GM12878 (cell line): Measurements from ENCODE around the gene FSIP1. TPM values are rescaled to one million over a fixed set of nuclear protein-coding genes. Genes with fewer than 3 reads are reported as not detected.

ENCODE experiments used
- ATAC-seq: fragments of 200-7000 bp; cut with Tn5 transposase; 3 replicates; pipeline ENCODE4 v1.9.1; 2020; ENCODE audit warnings: mild to moderate bottlenecking, moderate library complexity
- BruUV-seq: library from RNA; stranded (reverse); fragments of 400-500 nt; replicated peaks from 2 replicates; lab custom pipeline; 2021; lab: Mats Ljungman, UMichigan
- CTCF ChIA-PET: fragments of 300-600 bp; sonication (Branson Sonifier 250); formaldehyde crosslinking; extraction: SDS; loops from one replicate; lab custom pipeline; 2021; ENCODE audit warnings: inconsistent platforms; lab: Yijun Ruan, JAX
- POLR2A ChIA-PET: fragments of 350-600 bp; formaldehyde crosslinking; extraction: SDS; loops from one replicate; lab custom pipeline; 2021; ENCODE audit warnings: inconsistent platforms; lab: Charles Lee
- RAD21 ChIA-PET: fragments of 300-600 bp; sonication (Branson Sonifier 250); formaldehyde crosslinking; loops from one replicate; lab custom pipeline; 2023; ENCODE audit warnings: antibody characterized with exemption; ENCODE audit not compliant: unreplicated experiment; lab: Charles Lee
- SMC1A ChIA-PET: fragments of 300-600 bp; sonication (Branson Sonifier 250); formaldehyde crosslinking; loops from one replicate; lab custom pipeline; 2023; ENCODE audit not compliant: unreplicated experiment, uncharacterized antibody; lab: Charles Lee
- DNase-seq: peaks from one replicate; pipeline ENCODE4 v3.0.0-alpha.2; 2011; ENCODE audit warnings: low read depth, low spot score
- FAIRE-seq: peaks from 3 replicates; lab custom pipeline; 2011; peaks lifted over from hg19 to GRCh38; lab: Jason Lieb, UNC
- H2AFZ ChIP-seq: 2 replicates; pipeline ENCODE4 v1.6.0; 2011; ENCODE audit warnings: low read depth, low read length, control low read depth; ENCODE audit not compliant: control insufficient read depth
- H3K27ac ChIP-seq: 2 replicates; pipeline ENCODE4 v1.5.1; 2011; ENCODE audit warnings: control low read depth; ENCODE audit not compliant: control insufficient read depth, insufficient read depth
- H3K27me3 ChIP-seq, 2 experiments: replicated peaks in 1 of 2; 2 replicates each; pipeline versions ENCODE4 v1.6.0 to v1.6.1; 2011; ENCODE audit warnings: low read length in 1 of 2; ENCODE audit not compliant: control insufficient read depth in 2 of 2, insufficient read depth in 2 of 2
- H3K36me3 ChIP-seq, 2 experiments: 2 replicates each; pipeline ENCODE4 v1.5.1; 2011; ENCODE audit warnings: low read length in 1 of 2; ENCODE audit not compliant: control insufficient read depth in 2 of 2, insufficient read depth in 2 of 2
- H3K4me1 ChIP-seq: 2 replicates; pipeline ENCODE4 v1.6.1; 2011; ENCODE audit warnings: mild to moderate bottlenecking, low read length, moderate library complexity, mixed read lengths; ENCODE audit not compliant: control insufficient read depth, insufficient read depth
- H3K4me2 ChIP-seq: 2 replicates; pipeline ENCODE4 v1.6.0; 2011; ENCODE audit warnings: control low read depth; ENCODE audit not compliant: control insufficient read depth, insufficient read depth
- H3K4me3 ChIP-seq: fragments of 200-600 bp; sonication (generic); 2 replicates; pipeline ENCODE4 v1.5.1; 2016
- H3K79me2 ChIP-seq: 2 replicates; pipeline ENCODE4 v1.6.0; 2011; ENCODE audit warnings: low read length; ENCODE audit not compliant: control insufficient read depth, insufficient read depth
- H3K9ac ChIP-seq: 2 replicates; pipeline ENCODE4 v1.8.0; 2011; ENCODE audit warnings: low read length, control low read depth, mixed read lengths; ENCODE audit not compliant: control insufficient read depth, insufficient read depth
- H3K9me3 ChIP-seq: replicated peaks from 3 replicates; pipeline ENCODE4 v1.5.1; 2011; ENCODE audit warnings: mild to moderate bottlenecking, low read length; ENCODE audit not compliant: control insufficient read depth, insufficient read depth
- H4K20me1 ChIP-seq: 2 replicates; pipeline ENCODE4 v1.6.0; 2011; ENCODE audit not compliant: control insufficient read depth, insufficient read depth
- BCLAF1 ChIP-seq: fragments of 450-650 bp; IDR thresholded peaks from 2 replicates; pipeline ENCODE4 v1.6.1; 2017; ENCODE audit warnings: antibody characterized with exemption, mild to moderate bottlenecking, moderate library complexity
- CREB1 ChIP-seq: IDR thresholded peaks from 2 replicates; pipeline ENCODE4 v1.6.1; 2012; ENCODE audit warnings: low read depth, mild to moderate bottlenecking, inconsistent platforms
- EED ChIP-seq: sonication (generic); IDR thresholded peaks from 2 replicates; pipeline ENCODE4 v1.6.1; 2016; ENCODE audit warnings: antibody characterized with exemption, low read depth
- ETV6 ChIP-seq, 2 experiments: fragments of 450-650 bp in 1 of 2; IDR thresholded peaks in 1 of 2; conservative IDR thresholded peaks in 1 of 2; 2 replicates each; pipeline ENCODE4 v1.6.1; 2014; ENCODE audit warnings: antibody characterized with exemption in 1 of 2, borderline replicate concordance in 1 of 2, low read depth in 1 of 2, mild to moderate bottlenecking in 1 of 2, moderate library complexity in 1 of 2
- HCFC1 ChIP-seq: fragments of 150-350 bp; IDR thresholded peaks from 2 replicates; pipeline ENCODE4 v1.6.1; 2014; ENCODE audit warnings: low read length
- MTA3 ChIP-seq: IDR thresholded peaks from 2 replicates; pipeline ENCODE4 v1.6.1; 2012; ENCODE audit warnings: low read length, inconsistent platforms, borderline replicate concordance
- NR2C2 ChIP-seq: IDR thresholded peaks from 2 replicates; pipeline ENCODE4 v1.6.1; 2011; ENCODE audit warnings: borderline replicate concordance, low read depth; ENCODE audit not compliant: control insufficient read depth, insufficient read length
- POU2F2 ChIP-seq: IDR thresholded peaks from 3 replicates; pipeline ENCODE4 v1.6.1; 2011; ENCODE audit warnings: low read depth, mild to moderate bottlenecking, low read length, borderline replicate concordance
- SIN3A ChIP-seq: IDR thresholded peaks from 2 replicates; pipeline ENCODE4 v1.6.1; 2012; ENCODE audit warnings: low read depth, low read length, improper control_type of control experiment
- USF1 ChIP-seq: IDR thresholded peaks from 2 replicates; pipeline ENCODE4 v1.6.1; 2011; ENCODE audit warnings: borderline replicate concordance, low read depth, mild to moderate bottlenecking, moderate library complexity, mixed read lengths, low read length; ENCODE audit not compliant: insufficient read depth; ENCODE audit errors: extremely low read length
- WGBS: methylation state at CpG from one replicate; pipeline ENCODE4 v1.1.6; 2016; ENCODE audit warnings: low lambda C conversion rate; ENCODE audit not compliant: insufficient replicate concordance, insufficient coverage; ENCODE audit errors: missing lambda C conversion rate; 5-methylcytosine and 5-hydroxymethylcytosine counted together
- in situ Hi-C: fragments of 300-500 bp; cut with MboI; formaldehyde crosslinking; loops from 9 replicates; pipeline ENCODE4 v1.14.3; 2018; ENCODE audit warnings: mixed read lengths
- intact Hi-C: fragments of 100-400 bp; cut with micrococcal nuclease; formaldehyde crosslinking; loops from one replicate; pipeline ENCODE4 v1.14.2; 2022; ENCODE audit not compliant: unreplicated experiment
- polyA plus RNA-seq, 11 experiments: library from polyadenylated mRNA; depleted of rRNA in 4 of 11; unstranded in 6 of 11; stranded (reverse) in 5 of 11; fragments of >200 nt; fragmentation: Nextera tagmentation in 4 of 11; fragmentation: Illumina TruSeq in 1 of 11; extraction: Ambion mirVana in 4 of 11; extraction: Trizol in 1 of 11; gene quantifications; 1 replicate in 1 of 11; 2 replicates in 10 of 11; pipeline versions ENCODE4 v1.2.1 to v1.2.3, GENCODE V29; 2011 to 2016; ENCODE audit warnings: inconsistent platforms in 2 of 11, missing spikeins in 2 of 11, low read depth in 1 of 11
- total RNA-seq, 4 experiments: library from RNA; depleted of rRNA in 3 of 4; stranded (reverse); fragments of >200 nt in 3 of 4; fragmentation: Illumina TruSeq in 1 of 4; extraction: Trizol in 1 of 4; gene quantifications; 2 replicates each; pipeline versions ENCODE4 v1.2.1 to v1.2.3, GENCODE V29; 2013 to 2021
- TF ChIP-seq, protein P1 (sequence below): IDR thresholded peaks from 2 replicates; pipeline ENCODE4 v1.6.1; 2012; ENCODE audit warnings: low read depth, low read length, improper control_type of control experiment
- TF ChIP-seq, protein P2 (sequence below): fragments of 450-650 bp; formaldehyde crosslinking; IDR thresholded peaks from 2 replicates; pipeline ENCODE4 v1.5.0; 2022; ENCODE audit warnings: mild to moderate bottlenecking, missing genetic modification characterization

Gene FSIP1
- total and polyA plus RNA-seq, 10 of the 15 experiments (the other 5 are each of a cell fraction or from before 2014, with no cell fraction given): 0.15 to 0.67 (median 0.35) TPM

DNA sequence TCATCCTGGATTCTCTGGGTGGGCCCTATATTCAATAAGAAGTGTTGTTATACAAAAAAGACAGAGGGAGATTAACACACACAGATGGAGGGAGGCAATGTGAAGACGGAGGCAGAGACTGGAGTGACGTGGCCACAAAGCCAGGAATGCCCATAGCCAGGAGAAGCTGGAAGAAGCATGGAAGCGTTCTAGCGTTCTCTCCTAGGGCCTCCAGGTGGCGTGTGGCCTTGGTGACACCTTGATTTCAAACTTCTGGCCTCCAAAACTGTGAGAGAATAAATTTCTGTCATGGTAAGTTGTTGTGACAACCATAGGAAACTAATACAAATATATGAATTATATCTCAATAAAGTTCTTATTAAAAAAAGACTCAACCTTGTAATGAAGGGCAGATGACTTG, 180.5 kb downstream of the FSIP1 start (continued):
- TF ChIP-seq BCLAF1 (no peak), MTA3 (no peak), HCFC1 (no peak)

DNA sequence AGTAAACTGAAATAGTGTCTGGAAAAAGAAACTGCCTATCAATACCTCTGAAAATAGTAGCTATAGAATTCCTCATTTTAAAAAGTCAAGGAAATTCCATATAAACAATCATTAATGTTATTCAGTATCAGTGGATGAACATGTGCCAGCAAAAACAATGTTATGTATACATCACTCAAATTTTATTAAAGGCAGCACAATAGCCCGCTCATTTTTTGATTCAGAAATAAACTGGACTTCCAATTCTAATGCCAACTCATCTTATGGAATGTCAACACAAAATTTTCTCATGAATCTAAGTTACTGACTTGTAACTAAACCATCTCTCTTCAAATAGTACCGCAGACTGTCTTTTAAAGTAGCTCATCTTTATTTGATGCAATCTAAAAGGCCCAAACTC, 182.8 kb downstream of the FSIP1 start:
- 61% methylated on average over 2 of the region's 2 CpGs for WGBS

More for the DNA sequence above, 182.8 kb downstream of the FSIP1 start:
- RAD21 ChIA-PET: interaction anchor here (0.8 kb wide), 1 partner anchor 46 kb away, joined by 4 read pairs; no protein-coding TSS in a partner anchor
- FAIRE-seq (no peak), DNase-seq (no peak), ATAC-seq (no peak)
- H3K9me3 ChIP-seq: no peaks in the 10 kb centered on the region
- SMC1A ChIA-PET: interaction anchor here (2.1 kb wide), 1 partner anchor 8 kb away, joined by 6 read pairs; no protein-coding TSS in a partner anchor
- intact Hi-C loops (no loop called here), in situ Hi-C loops (loop anchor here (25.0 kb wide), 1 partner anchor 788 kb away; no protein-coding TSS in a partner anchor)
- H3K27me3 ChIP-seq: no peaks in the 10 kb centered on the region; a peak in 1 of 4 replicates
- H3K4me2 ChIP-seq: no peak overlapping the region
- POLR2A ChIA-PET: no interaction called here
- H3K9ac ChIP-seq: no peak overlapping the region
- no peaks in the 10 kb centered on the region for H3K79me2 ChIP-seq
- H4K20me1 ChIP-seq: no peaks in the 10 kb centered on the region
- no TSS peak for BruUV-seq
- no peaks in the 10 kb centered on the region for H3K36me3 ChIP-seq
- H3K4me1 ChIP-seq: no peaks in the 10 kb centered on the region
- H3K4me3 ChIP-seq: no peak overlapping the region
- CTCF ChIA-PET: interaction anchor here (0.7 to 4.3 kb wide), 2 partner anchors 157 to 342 kb away, joined by 3 to 25 read pairs; no protein-coding TSS in a partner anchor
- TF ChIP-seq ETV6 (conservative IDR thresholded peaks at IDR 0.05 in 1 of 2, IDR thresholded peaks at IDR 0.05 in 1 of 2; ENCODE audit: borderline replicate concordance in 1 of 2, low read depth in 1 of 2): no peak
- TF ChIP-seq USF1: no peak
- TF ChIP-seq, protein P1, sequence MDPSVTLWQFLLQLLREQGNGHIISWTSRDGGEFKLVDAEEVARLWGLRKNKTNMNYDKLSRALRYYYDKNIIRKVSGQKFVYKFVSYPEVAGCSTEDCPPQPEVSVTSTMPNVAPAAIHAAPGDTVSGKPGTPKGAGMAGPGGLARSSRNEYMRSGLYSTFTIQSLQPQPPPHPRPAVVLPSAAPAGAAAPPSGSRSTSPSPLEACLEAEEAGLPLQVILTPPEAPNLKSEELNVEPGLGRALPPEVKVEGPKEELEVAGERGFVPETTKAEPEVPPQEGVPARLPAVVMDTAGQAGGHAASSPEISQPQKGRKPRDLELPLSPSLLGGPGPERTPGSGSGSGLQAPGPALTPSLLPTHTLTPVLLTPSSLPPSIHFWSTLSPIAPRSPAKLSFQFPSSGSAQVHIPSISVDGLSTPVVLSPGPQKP: no peak
- TF ChIP-seq CREB1: no peak
- TF ChIP-seq NR2C2: no peak
- no peak for TF ChIP-seq POU2F2
- no peak for TF ChIP-seq SIN3A
- no peak for TF ChIP-seq EED
- TF ChIP-seq, protein P2, sequence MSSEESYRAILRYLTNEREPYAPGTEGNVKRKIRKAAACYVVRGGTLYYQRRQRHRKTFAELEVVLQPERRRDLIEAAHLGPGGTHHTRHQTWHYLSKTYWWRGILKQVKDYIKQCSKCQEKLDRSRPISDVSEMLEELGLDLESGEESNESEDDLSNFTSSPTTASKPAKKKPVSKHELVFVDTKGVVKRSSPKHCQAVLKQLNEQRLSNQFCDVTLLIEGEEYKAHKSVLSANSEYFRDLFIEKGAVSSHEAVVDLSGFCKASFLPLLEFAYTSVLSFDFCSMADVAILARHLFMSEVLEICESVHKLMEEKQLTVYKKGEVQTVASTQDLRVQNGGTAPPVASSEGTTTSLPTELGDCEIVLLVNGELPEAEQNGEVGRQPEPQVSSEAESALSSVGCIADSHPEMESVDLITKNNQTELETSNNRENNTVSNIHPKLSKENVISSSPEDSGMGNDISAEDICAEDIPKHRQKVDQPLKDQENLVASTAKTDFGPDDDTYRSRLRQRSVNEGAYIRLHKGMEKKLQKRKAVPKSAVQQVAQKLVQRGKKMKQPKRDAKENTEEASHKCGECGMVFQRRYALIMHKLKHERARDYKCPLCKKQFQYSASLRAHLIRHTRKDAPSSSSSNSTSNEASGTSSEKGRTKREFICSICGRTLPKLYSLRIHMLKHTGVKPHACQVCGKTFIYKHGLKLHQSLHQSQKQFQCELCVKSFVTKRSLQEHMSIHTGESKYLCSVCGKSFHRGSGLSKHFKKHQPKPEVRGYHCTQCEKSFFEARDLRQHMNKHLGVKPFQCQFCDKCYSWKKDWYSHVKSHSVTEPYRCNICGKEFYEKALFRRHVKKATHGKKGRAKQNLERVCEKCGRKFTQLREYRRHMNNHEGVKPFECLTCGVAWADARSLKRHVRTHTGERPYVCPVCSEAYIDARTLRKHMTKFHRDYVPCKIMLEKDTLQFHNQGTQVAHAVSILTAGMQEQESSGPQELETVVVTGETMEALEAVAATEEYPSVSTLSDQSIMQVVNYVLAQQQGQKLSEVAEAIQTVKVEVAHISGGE (CRISPR knock-in tag): no peak
- no peak overlapping the region for H3K27ac ChIP-seq
- no peak overlapping the region for H2AFZ ChIP-seq
